HG03558 (cell line): ENCODE results near the gene INTS11.
A peak's percentile ranks its signal among the peaks of the same experiment; 100 is the strongest.
"Not testable (repeated sequence)": the region's sequence is repeated elsewhere in the genome, so short reads cannot be mapped to it uniquely, and the experiment has no call there.

ENCODE experiments used
- ATAC-seq: cut with Tn5 transposase; IDR thresholded peaks from one replicate; pipeline ENCODE4 v1.9.1; 2021; ENCODE audit warnings: moderate number of reproducible peaks; ENCODE audit not compliant: unreplicated experiment; ENCODE audit errors: extremely low read depth

INTS11 gene

GRCh38 chr1:1324524-1325287 lies at the start of gene INTS11, which contains the start of gene CPTP:
TSS of gene INTS11 (minus strand) at chr1:1324660. CDS start at chr1:1324608, 52 bp downstream.
TSS of gene CPTP (plus strand) at chr1:1324802. CDS start at chr1:1326911, 2,109 bp downstream.
- peak; percentile 40 for ATAC-seq

- ATAC-seq, result no peak
These were observed 49.5 kb upstream of the INTS11 start for GRCh38 chr1:1373815-1374588.

GRCh38 chr1:1373051-1373814 lies 48.8 kb upstream of the INTS11 start:
- no peak for ATAC-seq

DNA sequence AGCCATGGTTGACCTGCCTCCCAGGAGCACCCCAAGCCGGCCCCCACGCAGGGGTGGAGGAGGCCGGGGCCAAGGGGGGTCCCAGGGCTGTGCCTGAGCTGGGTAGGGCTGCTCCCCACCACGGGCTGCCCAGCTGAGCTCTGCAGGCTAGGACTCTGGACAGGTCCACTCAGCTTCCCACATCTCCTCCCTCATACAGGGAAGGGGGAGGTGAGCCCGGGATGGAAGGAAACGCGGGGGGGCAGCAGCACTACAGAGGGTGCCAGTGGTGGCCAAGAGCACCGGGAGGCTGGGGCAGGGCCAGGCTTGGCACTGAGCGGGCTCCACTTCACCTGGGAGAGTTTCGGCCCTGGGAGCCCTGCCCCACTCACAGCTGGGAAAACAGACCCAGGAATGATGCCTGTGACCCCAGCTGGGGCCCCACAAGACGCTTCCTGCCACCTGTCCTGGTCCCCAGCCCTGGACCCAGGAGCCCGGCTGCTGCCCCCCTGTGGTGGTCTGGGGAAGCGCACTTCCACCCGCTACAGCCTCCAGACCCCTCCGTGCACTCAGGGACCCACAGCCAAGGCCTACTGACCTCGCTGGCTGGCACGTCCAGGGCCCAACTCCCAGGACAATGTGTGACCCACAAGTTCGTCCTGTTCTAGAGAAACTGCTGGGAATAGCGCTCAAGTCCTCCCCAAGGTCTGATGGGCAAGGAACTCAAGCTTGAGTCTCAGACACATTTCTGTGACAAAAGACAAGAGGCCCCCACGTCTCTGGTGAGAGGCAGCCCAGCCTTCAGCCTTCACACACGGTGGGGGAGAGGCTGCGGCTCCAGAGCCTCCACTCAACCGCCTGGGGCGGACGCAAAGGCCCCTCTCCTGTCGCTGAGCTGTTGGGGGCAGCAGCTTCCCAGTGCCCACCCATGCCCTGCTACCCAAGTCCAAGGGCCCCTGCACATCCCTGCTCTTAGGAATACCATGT lies 47.6 kb upstream of the INTS11 start:
- no peak for ATAC-seq

DNA sequence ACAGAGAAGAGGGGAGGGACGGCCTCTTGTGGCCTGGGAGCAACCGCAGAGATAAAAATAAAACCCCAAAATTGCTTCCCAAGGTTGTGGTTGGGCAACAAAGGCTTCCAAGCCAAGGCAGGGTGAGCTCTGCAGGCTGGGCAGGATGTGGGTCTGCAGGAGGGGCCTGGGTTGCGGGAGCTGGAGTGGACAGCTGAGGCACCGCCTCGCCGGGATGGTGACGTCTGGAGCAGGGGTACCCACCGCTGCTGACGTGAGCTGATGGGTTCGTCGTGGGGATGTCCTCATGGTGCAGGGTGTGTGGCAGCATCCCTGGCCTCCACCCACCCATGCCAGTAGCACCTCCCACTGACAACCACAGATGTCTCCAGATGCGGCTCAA lies 46.9 kb upstream of the INTS11 start:
- ATAC-seq, result no peak

- ATAC-seq, result no peak
These were observed 46.4 kb upstream of the INTS11 start for GRCh38 chr1:1370771-1371300.

- ATAC-seq, result not testable (repeated sequence)
These were observed 45.6 kb upstream of the INTS11 start for GRCh38 chr1:1370094-1370493.

- ATAC-seq, result no peak
These were observed 42.9 kb upstream of the INTS11 start for GRCh38 chr1:1367315-1367714.

GRCh38 chr1:1366699-1367066 lies 42.2 kb upstream of the INTS11 start:
- no peak for ATAC-seq

- ATAC-seq, result no peak
These were observed 41.6 kb upstream of the INTS11 start for GRCh38 chr1:1365875-1366698.

GRCh38 chr1:1364266-1364665 lies 39.8 kb upstream of the INTS11 start:
- no peak for ATAC-seq

DNA sequence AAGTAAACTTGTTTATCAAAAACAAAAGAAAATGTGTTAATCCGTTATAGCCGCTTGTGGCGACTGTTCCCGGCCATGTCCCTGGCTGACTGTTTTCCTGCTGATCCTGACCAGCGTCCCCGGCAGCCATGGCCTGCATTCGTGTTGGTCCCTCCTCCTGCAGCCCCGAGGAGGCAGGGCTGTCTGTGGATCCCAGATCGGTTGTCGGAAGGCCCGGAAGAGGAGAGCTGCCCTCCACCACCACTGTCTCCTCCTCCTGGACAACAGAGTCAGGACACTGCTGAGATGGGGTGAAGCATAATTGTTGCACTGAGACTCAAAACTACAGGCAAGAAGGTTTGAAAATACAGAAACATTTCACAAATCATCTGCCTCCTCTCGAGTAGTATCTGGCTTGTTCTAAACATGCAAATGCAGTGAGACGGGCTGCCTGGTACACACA lies 37.5 kb upstream of the INTS11 start:
- ATAC-seq, result no peak

DNA sequence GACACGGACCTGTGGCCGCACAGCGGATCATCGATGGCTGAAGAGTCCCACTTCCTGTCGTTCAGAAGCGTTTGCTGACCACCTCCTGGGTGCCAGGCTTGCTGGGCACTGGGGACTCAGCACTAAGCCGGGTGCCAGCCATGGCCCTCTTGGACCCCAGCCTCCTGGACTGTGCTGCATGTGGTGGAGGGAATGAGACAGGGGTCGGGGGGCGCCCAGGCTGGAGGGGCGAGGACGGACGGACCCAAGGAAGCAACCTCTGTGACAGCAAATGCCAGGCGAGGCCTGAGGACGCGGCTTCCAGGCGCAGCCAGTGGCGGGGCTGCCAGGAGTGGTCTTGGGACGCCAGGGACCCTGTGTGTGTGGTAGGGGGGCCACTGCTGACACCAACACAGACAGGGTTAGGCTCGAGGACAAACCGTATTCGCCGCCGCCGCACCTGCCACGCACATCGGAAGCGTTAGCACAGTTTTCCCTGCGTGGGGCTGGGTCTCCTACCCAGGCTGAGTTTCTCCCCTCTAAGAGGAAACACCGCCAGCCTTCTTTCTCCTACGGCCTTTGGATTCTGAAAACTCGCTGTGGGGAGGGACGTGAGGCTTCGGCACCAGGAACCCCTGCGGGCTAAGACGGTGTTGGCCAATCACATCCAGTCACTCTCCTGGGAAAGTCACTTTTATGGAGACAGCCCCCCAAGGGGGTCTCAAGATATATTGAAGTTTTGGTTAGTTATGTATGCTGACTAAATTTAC lies 36.9 kb upstream of the INTS11 start:
- no peak for ATAC-seq

DNA sequence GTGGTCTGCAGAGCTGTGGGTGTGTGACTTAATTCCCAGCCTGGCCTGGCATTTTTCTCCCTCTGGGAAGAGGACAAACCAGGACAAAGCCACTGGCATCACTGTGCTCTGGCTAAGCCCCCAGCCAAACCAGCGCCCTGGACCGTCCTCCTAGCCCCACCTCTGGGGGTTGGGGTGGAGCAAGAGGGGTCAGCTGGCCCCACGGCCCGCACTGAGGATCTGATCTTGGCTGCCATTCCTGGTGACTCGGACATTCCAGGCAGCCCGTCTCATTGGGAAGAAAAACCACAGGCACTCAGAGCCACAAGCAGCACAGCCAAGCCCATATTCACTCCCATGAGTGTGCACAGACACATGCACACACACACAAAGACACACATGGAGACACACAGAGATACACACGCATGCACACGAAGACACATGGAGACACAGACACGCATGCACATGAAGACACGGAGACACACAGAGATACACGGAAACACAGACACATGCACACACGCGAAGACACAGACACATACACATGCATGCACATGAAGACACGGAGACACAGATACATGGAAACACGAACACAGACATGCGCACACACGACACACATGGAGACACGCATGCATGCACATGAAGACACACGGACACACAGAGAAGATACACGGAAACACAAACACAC lies 36.2 kb upstream of the INTS11 start:
- ATAC-seq, result no peak

DNA sequence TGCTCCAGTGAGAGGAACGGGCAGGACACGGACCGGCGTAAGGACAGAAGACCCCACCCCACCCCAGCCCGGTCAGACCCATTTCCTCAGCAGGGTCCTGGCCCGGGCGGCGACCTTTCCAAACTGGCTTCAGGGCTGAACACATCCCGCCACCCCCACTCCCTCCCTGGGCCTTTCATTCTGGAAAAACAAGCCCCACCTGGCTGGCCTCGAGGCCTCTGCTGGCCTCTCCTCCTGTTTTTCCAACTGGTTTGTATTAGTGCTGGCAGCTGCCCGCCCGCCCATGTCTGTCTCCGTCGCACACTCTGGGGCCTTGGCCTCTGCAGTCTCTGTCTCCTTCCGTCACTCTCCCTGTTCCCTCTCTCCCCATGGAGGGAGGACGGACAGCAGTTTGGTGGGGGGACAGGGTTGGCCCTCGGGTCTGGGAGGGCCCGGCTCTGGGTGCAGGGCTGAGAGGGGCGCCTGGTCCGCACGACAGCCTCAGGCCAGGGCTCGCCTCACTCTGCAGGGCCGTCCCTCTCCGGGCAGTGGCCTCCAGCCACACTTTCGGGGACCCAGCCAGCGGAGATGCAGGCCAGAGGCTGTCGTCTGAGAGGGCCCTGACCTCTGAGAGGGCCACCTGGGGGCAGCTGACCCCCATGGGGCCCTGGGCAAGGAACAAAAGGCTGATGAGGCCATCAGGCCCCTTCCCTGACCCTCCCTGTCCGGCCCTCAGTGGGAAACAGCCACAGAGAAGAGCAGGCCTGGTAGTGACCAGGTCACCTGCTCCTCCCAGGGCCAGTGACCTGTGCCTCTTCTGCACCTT lies 35.4 kb upstream of the INTS11 start:
- no peak for ATAC-seq

GRCh38 chr1:1359308-1359663 lies 34.8 kb upstream of the INTS11 start:
- ATAC-seq, result no peak
